NCI-H187 treated with DMSO at 0.1 percent for 48 hours (cell line): ENCODE data around the gene CHTOP.

Source experiments
- DNase-seq: peaks from one replicate; lab custom pipeline; 2025; lab: John Stamatoyannopoulos, UW

CHTOP gene

GRCh38 chr1:153687346-153688125 lies 53.7 kb downstream of the CHTOP start:
- DNase-seq: no peak

GRCh38 chr1:153688276-153688675 lies 54.4 kb downstream of the CHTOP start:
- no peak for DNase-seq

- DNase-seq: no peak
Observed at GRCh38 chr1:153688736-153689328, 55.0 kb downstream of the CHTOP start.

GRCh38 chr1:153693466-153693865 lies 59.6 kb downstream of the CHTOP start:
- DNase-seq: no peak
